Vagina (tissue), 2 donors: Measurements from ENCODE around the gene FBRSL1. TPM values are rescaled to one million over a fixed set of nuclear protein-coding genes. Genes with fewer than 3 reads are reported as not detected.

Experiments
- DNase-seq, 2 donors: peaks; one replicate each; pipeline ENCODE4 v3.0.0-alpha.2; 2017; ENCODE audit errors: extremely low spot score in 2 of 2
- H3K27ac ChIP-seq: fragments of 200-600 bp; sonication (generic); one replicate; pipeline ENCODE4 v1.5.1; 2019
- H3K27me3 ChIP-seq: fragments of 200-600 bp; sonication (generic); one replicate; pipeline ENCODE4 v1.5.1; 2019
- H3K36me3 ChIP-seq, 2 donors: fragments of 200-600 bp; sonication (generic); one replicate each; pipeline ENCODE4 v1.5.1; 2017 to 2019
- H3K4me1 ChIP-seq: fragments of 200-600 bp; sonication (generic); one replicate; pipeline ENCODE4 v1.5.1; 2019
- H3K4me3 ChIP-seq, 2 donors: fragments of 200-600 bp; sonication (generic); 1 replicate in 1 of 2; 2 replicates in 1 of 2; pipeline ENCODE4 v1.5.1; 2016 to 2019
- H3K9me3 ChIP-seq: fragments of 200-600 bp; sonication (generic); one replicate; pipeline ENCODE4 v1.5.1; 2019
- POLR2A ChIP-seq, 2 donors: fragments of 450-650 bp; IDR thresholded peaks; one replicate each; pipeline ENCODE4 v1.6.1; 2017; ENCODE audit warnings: antibody characterized with exemption in 2 of 2, mild to moderate bottlenecking in 2 of 2, moderate library complexity in 2 of 2
- POLR2AphosphoS5 ChIP-seq, 2 donors: sonication (generic); formaldehyde crosslinking; IDR thresholded peaks; one replicate each; pipeline ENCODE4 v1.9.0; 2017; ENCODE audit warnings: antibody characterized with exemption in 2 of 2, mild to moderate bottlenecking in 2 of 2, low read depth in 1 of 2; ENCODE audit not compliant: insufficient read depth in 1 of 2
- intact Hi-C: fragments of 100-400 bp; cut with DNase I; formaldehyde crosslinking; loops from one replicate; pipeline ENCODE4 v1.15.1; 2023
- total RNA-seq: library from RNA; depleted of rRNA; stranded (reverse); fragments of >200 nt; gene quantifications from one replicate; pipeline ENCODE4 v1.2.3, GENCODE V29; 2016
- TF ChIP-seq, protein P1 (sequence below), 3 experiments: fragments of 450-650 bp in 2 of 3; fragments of 200-600 bp in 1 of 3; sonication (generic) in 1 of 3; IDR thresholded peaks; one replicate each; pipeline ENCODE4 v1.5.1; 2017 to 2019; ENCODE audit warnings: antibody characterized with exemption in 3 of 3, mild to moderate bottlenecking in 2 of 3, moderate library complexity in 2 of 3

FBRSL1 gene
- total RNA-seq, 1 donor from 2014 or later = 11.0 TPM

DNA sequence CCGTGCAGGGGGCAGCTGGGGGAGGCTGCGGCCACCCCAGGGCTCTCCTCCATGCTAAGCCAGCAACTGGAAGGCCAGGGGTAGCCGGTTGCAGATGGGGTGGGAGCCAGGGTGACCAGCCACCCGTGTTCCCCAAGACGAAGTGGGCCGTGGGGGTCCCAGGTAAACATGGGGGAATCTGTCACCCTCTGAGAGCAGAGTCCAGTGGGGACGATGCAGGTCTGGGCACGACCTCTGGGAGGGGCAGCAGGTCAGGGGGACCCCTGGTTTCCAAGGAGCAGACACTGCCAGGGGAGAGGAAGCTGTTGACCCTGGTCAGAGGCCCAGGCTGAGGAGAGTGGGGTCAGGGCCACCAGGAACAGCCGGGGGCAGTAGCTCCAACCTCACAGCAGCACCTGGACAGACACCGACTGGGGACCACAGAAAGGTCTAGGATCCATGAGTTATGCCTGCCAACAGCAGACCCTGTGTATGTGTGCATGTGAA is 35.0 kb upstream of the FBRSL1 start:
- no peaks in the 10 kb centered on the region for H3K4me1 ChIP-seq
- H3K27me3 ChIP-seq = no peaks in the 10 kb centered on the region
- no peaks in the 10 kb centered on the region for H3K9me3 ChIP-seq
- no peak overlapping the region for H3K4me3 ChIP-seq
- H3K36me3 ChIP-seq = no peaks in the 10 kb centered on the region
- DNase-seq = no peak
- H3K27ac ChIP-seq = no peak overlapping the region
- intact Hi-C loops = no loop called here
- TF ChIP-seq POLR2AphosphoS5 (IDR thresholded peaks at IDR 0.05; ENCODE audit: insufficient read depth in 1 of 2, low read depth in 1 of 2) = no peak
- TF ChIP-seq POLR2A (IDR thresholded peaks at IDR 0.05) = no peak
- TF ChIP-seq, protein P1, sequence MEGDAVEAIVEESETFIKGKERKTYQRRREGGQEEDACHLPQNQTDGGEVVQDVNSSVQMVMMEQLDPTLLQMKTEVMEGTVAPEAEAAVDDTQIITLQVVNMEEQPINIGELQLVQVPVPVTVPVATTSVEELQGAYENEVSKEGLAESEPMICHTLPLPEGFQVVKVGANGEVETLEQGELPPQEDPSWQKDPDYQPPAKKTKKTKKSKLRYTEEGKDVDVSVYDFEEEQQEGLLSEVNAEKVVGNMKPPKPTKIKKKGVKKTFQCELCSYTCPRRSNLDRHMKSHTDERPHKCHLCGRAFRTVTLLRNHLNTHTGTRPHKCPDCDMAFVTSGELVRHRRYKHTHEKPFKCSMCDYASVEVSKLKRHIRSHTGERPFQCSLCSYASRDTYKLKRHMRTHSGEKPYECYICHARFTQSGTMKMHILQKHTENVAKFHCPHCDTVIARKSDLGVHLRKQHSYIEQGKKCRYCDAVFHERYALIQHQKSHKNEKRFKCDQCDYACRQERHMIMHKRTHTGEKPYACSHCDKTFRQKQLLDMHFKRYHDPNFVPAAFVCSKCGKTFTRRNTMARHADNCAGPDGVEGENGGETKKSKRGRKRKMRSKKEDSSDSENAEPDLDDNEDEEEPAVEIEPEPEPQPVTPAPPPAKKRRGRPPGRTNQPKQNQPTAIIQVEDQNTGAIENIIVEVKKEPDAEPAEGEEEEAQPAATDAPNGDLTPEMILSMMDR (IDR thresholded peaks at IDR 0.05) = no peak

DNA sequence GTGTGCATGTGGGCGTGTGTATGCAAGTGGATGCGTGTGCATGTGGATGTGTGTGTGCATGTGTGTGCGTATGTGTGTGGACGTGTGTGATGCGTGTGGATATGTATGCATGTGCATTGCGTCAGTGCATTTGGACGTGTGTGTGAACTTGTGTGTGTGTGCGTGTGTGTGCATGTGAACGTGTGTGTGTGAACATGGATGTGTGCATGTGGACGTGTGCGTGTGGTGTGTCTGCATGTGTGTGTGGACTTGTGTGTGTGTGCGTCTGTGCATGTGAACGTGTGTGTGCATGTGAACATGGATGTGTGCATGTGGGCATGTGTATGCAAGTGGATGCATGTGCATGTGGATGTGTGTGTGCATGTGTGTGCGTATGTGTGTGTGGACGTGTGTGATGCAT is 34.4 kb upstream of the FBRSL1 start:
- H3K27me3 ChIP-seq = no peaks in the 10 kb centered on the region
- TF ChIP-seq POLR2A (IDR thresholded peaks at IDR 0.05) (no peak), POLR2AphosphoS5 (IDR thresholded peaks at IDR 0.05; ENCODE audit: insufficient read depth in 1 of 2, low read depth in 1 of 2) (no peak)
- TF ChIP-seq, protein P1 (IDR thresholded peaks at IDR 0.05) = no peak
- no peak for DNase-seq
- H3K36me3 ChIP-seq = no peaks in the 10 kb centered on the region
- intact Hi-C loops = no loop called here
- no peaks in the 10 kb centered on the region for H3K4me1 ChIP-seq
- no peaks in the 10 kb centered on the region for H3K9me3 ChIP-seq
- H3K4me3 ChIP-seq = no peak overlapping the region
- H3K27ac ChIP-seq = no peak overlapping the region

DNA sequence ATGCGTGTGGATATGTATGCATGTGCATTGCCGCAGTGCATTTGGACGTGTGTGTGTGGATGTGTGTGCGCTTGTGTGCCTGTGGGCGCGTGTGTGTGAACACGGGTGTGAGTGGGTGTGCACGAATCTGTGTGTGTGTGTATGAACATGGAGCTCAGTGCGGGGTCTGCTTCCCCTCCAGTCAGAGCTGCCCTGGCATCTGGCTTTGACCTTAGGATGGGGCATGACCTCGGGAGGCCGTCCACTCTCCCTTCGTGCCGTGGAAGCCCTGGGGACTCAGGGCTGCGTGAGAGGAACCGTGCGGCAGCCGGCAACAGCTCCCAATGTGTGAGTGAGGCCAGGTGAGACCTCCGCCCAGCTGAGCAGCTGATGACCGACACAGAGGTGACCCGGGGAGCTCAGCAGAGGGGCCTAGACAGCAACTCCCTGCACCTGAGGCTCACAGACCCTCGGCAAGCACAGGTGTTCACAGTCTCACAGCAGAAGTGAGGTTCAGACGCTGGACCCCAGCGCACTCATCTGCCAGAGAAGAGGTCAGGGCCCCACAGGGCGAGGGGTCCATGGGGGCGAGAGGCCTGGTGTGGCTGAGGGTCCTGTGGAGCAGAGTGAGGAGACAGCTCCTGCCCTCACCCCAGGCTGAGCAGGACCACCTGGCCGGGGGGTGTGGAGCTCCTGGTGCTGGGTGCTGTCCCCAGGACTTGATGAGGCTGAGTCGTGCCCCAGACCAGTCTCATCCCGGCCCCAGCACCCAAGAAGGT is 33.6 kb upstream of the FBRSL1 start:
- TF ChIP-seq, protein P1 (IDR thresholded peaks at IDR 0.05) = no peak
- TF ChIP-seq POLR2A (IDR thresholded peaks at IDR 0.05) = no peak
- TF ChIP-seq POLR2AphosphoS5 (IDR thresholded peaks at IDR 0.05; ENCODE audit: insufficient read depth in 1 of 2, low read depth in 1 of 2) = no peak
- Histone ChIP-seq H3K27ac (no peak overlapping the region), H3K4me1 (no peaks in the 10 kb centered on the region), H3K36me3 (no peaks in the 10 kb centered on the region), H3K9me3 (no peaks in the 10 kb centered on the region), H3K4me3 (no peak overlapping the region), H3K27me3 (no peaks in the 10 kb centered on the region)
- DNase-seq = no peak
- intact Hi-C loops = no loop called here

DNA sequence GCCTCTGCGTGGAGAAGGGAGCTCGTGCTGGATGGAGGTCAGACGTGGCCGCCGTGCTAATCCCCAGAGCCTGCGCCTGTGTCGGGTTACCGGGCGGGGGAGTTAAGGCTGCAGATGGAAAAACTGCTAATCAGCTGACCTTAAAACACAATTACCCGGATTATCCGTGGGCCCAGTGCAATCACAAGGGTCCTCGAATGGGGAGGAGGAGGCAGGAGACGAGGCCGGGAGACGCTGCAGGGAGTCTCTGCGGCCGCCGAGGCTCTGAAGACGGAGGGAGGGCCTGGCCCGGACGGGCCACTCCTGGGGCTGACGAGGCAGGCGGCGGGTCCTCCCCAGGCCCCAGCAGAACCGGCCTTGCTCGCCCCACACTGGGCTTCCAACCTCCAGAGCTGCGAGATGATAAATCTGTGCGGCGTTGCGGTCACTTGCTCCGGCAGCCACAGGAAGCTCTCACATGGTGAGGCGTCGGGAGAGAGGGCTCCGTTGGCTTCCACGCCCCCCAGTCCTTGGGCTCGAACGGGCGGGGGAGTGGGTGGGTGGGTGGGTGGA is 32.9 kb upstream of the FBRSL1 start:
- no peaks in the 10 kb centered on the region for H3K9me3 ChIP-seq
- DNase-seq = no peak
- no peaks in the 10 kb centered on the region for H3K36me3 ChIP-seq
- H3K27ac ChIP-seq = no peak overlapping the region
- H3K4me3 ChIP-seq = no peak overlapping the region
- no peak for TF ChIP-seq POLR2A (IDR thresholded peaks at IDR 0.05)
- intact Hi-C loops = no loop called here
- H3K4me1 ChIP-seq = no peaks in the 10 kb centered on the region
- H3K27me3 ChIP-seq = no peaks in the 10 kb centered on the region

DNA sequence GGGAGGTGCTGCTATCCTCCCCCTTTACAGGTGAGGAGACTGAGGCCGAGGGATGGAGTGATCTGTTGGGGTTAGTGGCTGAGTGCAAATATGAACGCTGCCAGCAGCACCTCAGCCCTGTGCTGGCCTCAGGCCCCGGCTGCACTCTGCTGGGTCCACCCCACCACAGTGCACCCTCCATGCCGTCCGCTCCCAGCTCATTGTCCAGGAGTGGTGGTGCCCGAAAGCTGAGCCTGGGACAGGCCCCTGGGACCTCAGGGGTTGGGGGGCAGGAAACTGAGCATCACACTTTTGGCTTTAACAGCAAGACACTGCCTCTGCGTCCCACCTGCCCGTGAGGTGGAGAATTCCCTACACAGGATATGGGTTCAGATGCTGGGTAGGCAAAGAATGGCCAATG is 31.5 kb upstream of the FBRSL1 start:
- no peak for DNase-seq
- H3K27me3 ChIP-seq = no peaks in the 10 kb centered on the region
- no peaks in the 10 kb centered on the region for H3K36me3 ChIP-seq
- no peaks in the 10 kb centered on the region for H3K9me3 ChIP-seq
- TF ChIP-seq POLR2A (IDR thresholded peaks at IDR 0.05) (no peak), POLR2AphosphoS5 (IDR thresholded peaks at IDR 0.05; ENCODE audit: insufficient read depth in 1 of 2, low read depth in 1 of 2) (no peak)
- TF ChIP-seq, protein P1 (IDR thresholded peaks at IDR 0.05) = no peak
- intact Hi-C loops = no loop called here
- H3K27ac ChIP-seq = no peak overlapping the region
- H3K4me3 ChIP-seq = no peak overlapping the region
- no peaks in the 10 kb centered on the region for H3K4me1 ChIP-seq
